ENCODE measurements around the gene NCOA1.

NCOA1 gene

DNA sequence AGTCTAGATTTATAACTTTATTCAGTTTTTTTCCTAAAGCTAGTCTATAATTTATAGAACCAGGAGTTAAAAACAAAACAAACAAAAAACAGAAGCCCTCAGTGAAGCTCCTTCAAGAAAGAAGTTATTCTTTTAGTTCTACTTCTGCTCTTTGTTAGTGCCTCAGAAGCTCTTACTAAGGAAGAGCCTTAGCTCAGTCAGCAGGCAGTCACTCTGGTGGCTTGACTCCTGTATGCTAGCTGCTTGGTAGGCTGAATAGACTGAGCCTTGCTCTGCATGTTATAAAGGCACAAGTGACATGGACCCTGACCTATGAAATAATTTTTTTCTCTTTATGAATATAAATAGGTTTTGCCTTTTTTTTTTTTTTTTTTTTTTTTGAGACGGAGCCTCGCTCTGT, 24.8 kb downstream of the NCOA1 start:
- Histone ChIP-seq H3K9me3 (no peaks in the 10 kb centered on the region), H3K27me3 (no peaks in the 10 kb centered on the region), H3K27ac (no peak overlapping the region), H3K36me3 (no peaks in the 10 kb centered on the region), H3K4me1 (peaks cover 0 to 28% (median 3%) of the 10 kb centered on the region in 4 donors), H3K4me3 (no peak overlapping the region)
- TF ChIP-seq, protein P1, sequence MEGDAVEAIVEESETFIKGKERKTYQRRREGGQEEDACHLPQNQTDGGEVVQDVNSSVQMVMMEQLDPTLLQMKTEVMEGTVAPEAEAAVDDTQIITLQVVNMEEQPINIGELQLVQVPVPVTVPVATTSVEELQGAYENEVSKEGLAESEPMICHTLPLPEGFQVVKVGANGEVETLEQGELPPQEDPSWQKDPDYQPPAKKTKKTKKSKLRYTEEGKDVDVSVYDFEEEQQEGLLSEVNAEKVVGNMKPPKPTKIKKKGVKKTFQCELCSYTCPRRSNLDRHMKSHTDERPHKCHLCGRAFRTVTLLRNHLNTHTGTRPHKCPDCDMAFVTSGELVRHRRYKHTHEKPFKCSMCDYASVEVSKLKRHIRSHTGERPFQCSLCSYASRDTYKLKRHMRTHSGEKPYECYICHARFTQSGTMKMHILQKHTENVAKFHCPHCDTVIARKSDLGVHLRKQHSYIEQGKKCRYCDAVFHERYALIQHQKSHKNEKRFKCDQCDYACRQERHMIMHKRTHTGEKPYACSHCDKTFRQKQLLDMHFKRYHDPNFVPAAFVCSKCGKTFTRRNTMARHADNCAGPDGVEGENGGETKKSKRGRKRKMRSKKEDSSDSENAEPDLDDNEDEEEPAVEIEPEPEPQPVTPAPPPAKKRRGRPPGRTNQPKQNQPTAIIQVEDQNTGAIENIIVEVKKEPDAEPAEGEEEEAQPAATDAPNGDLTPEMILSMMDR (IDR thresholded peaks at IDR 0.05), result no peak
- intact Hi-C loops (cut with DNase I; ENCODE audit: low total_unique reads), result no loop called here
- no peak for DNase-seq

DNA sequence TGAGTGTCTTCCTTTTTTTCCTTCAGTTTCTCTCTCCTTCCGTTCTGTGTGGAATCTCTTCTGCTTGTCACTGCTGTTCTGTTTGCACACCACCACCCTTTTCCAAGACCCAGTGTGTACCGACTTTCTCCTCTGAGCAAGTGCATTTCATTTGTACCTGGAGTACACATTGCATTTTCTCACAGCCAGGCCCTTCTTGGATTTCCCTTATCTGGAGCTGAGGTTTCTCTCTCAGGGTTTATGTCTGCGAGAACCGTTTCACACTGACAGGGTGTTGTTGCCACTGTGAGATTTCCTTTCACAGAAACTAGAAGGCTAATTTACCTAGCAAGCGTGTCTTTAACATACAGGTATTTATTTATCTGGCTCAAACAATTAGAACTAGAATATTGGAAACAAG, 26.2 kb downstream of the NCOA1 start:
- intact Hi-C loops (cut with DNase I; ENCODE audit: low total_unique reads), result no loop called here
- Histone ChIP-seq H3K4me1 (peaks cover 0 to 26% (median 3%) of the 10 kb centered on the region in 4 donors), H3K36me3 (no peaks in the 10 kb centered on the region), H3K4me3 (no peak overlapping the region), H3K27me3 (no peaks in the 10 kb centered on the region), H3K9me3 (no peaks in the 10 kb centered on the region), H3K27ac (no peak overlapping the region)
- TF ChIP-seq, protein P1 (IDR thresholded peaks at IDR 0.05), result no peak
- no peak for DNase-seq

DNA sequence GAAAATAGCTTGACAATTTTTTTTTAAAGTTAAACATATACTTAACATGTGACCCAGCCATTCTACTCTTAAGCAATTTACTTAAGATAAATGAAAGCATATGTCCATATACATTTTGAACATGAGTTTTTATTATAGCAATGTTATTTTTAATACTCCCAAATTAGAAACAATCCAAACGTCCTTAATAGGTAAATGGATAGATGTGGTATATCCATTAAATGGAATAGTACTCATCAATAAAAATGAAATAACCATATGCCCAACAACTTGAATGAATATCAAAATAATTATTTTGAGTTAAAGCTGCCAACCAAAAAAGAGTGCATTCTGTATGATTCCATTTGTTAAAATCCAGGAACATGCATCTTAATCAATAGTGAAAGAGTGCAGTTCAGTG, 29.1 kb downstream of the NCOA1 start:
- TF ChIP-seq, protein P1 (IDR thresholded peaks at IDR 0.05), result no peak
- Histone ChIP-seq H3K4me3 (no peak overlapping the region), H3K9me3 (no peaks in the 10 kb centered on the region), H3K36me3 (no peaks in the 10 kb centered on the region), H3K27me3 (no peaks in the 10 kb centered on the region), H3K27ac (no peak overlapping the region), H3K4me1 (peaks cover 0 to 8% (median 3%) of the 10 kb centered on the region in 4 donors)
- DNase-seq, result no peak
- intact Hi-C loops (cut with DNase I; ENCODE audit: low total_unique reads), result no loop called here

DNA sequence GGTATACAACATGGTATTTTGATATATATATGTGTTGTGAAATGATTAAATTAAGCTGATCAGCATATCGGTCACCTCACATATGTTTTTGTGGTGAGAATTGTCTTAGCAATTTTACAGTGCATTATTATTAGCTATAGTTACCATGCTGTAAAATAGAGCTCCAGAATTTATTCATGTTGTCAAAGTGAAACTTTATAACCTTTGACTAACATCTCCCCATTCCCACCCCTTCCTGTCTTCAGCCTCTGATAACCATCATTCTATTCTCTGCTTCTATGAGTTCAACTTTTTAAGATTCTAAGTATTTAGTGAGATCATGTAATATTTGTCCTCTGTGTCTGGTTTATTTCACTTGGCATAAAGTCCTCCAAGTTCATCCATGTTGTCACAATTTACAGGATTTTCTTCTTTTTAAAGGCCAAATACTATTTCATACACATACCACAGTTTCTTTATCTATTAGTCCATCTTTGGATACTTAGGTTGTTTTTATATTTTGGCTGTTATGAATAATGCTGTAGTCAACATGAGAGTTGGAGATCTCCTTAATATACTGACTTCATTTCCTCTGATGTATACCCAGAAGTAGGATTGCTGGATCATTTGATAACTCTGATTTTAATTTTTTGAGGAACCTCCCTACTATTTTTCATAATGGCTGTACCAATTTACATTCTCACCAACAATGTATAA, 30.3 kb downstream of the NCOA1 start:
- no peak for DNase-seq
- H3K4me1 ChIP-seq, result peaks cover 0 to 5% (median 0%) of the 10 kb centered on the region in 4 donors
- intact Hi-C loops (cut with DNase I; ENCODE audit: low total_unique reads), result no loop called here
- H3K4me3 ChIP-seq, result no peak overlapping the region
- no peaks in the 10 kb centered on the region for H3K9me3 ChIP-seq
- no peaks in the 10 kb centered on the region for H3K27me3 ChIP-seq
- no peak overlapping the region for H3K27ac ChIP-seq
- TF ChIP-seq, protein P1 (IDR thresholded peaks at IDR 0.05), result no peak
- H3K36me3 ChIP-seq, result no peaks in the 10 kb centered on the region

DNA sequence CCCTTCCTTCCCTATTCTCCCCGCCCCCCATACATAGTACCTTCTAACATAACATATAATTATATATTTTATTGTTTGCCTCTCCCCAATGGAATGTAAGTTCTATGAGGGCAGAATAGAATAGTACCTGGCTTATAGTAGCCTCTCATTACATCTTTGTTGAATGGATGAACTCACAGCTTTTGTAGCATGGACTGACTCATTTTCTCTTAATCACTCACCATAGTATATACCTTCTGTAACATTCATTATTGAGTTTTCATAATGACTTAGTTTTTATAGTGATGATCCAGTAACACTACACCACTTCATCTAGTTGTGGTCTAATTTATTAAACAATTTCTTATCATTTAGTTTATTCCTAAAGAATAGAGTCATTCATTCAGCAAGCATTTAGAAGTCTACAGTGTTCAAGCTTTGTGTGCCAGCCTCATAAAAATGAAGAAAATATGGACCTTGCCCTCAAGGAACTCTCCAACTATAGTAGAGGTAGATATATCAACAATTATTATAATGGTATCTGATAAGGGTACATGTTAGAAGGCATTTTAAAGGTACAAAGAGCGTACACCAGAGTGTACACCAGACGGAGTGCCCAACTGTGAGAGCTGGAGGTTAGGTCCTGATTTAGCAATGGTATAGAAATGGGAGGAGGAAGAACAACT, 31.1 kb downstream of the NCOA1 start:
- H3K9me3 ChIP-seq, result no peaks in the 10 kb centered on the region
- peaks cover 0 to 5% (median 0%) of the 10 kb centered on the region in 4 donors for H3K4me1 ChIP-seq
- no peaks in the 10 kb centered on the region for H3K36me3 ChIP-seq
- intact Hi-C loops (cut with DNase I; ENCODE audit: low total_unique reads), result no loop called here
- TF ChIP-seq, protein P1 (IDR thresholded peaks at IDR 0.05), result no peak
- H3K27me3 ChIP-seq, result no peaks in the 10 kb centered on the region
- H3K27ac ChIP-seq, result no peak overlapping the region
- DNase-seq, result no peak
- no peak overlapping the region for H3K4me3 ChIP-seq

Data from tibial artery (tissue), 4 donors.